Mesothelial cell of epicardium (in vitro differentiated cells): Measurements from ENCODE around the gene CACNA1H. TPM values are rescaled to one million over a fixed set of nuclear protein-coding genes. Genes with fewer than 3 reads are reported as not detected.
"Not testable (repeated sequence)": the region's sequence is repeated elsewhere in the genome, so short reads cannot be mapped to it uniquely, and the experiment has no call there.

Source experiments
- DNase-seq, 2 experiments: peaks; one replicate each; pipeline ENCODE4 v3.0.0; 2021; ENCODE audit warnings: low spot score in 2 of 2; ENCODE audit not compliant: unreplicated experiment in 2 of 2
- H3K27ac Mint-ChIP-seq: 2 replicates; pipeline ENCODE4 v1.8.0; 2021; ENCODE audit warnings: mixed read lengths
- H3K27me3 Mint-ChIP-seq: 2 replicates; pipeline ENCODE4 v1.8.0; 2021; ENCODE audit warnings: low read depth, mixed read lengths
- H3K36me3 Mint-ChIP-seq: 2 replicates; pipeline ENCODE4 v1.8.0; 2021; ENCODE audit warnings: mixed read lengths
- H3K4me1 Mint-ChIP-seq: 2 replicates; pipeline ENCODE4 v1.8.0; 2021; ENCODE audit warnings: mixed read lengths
- H3K4me3 Mint-ChIP-seq: 2 replicates; pipeline ENCODE4 v1.8.0; 2021; ENCODE audit warnings: mild to moderate bottlenecking, moderate library complexity, mixed read lengths
- H3K9me3 Mint-ChIP-seq: 2 replicates; pipeline ENCODE4 v1.8.0; 2021; ENCODE audit warnings: mixed read lengths
- CTCF ChIP-seq: fragments of 200-600 bp; sonication (generic); IDR thresholded peaks from one replicate; pipeline ENCODE4 v1.5.0; 2021; ENCODE audit warnings: antibody characterized with exemption; ENCODE audit not compliant: unreplicated experiment
- total RNA-seq: library from RNA; stranded (reverse); gene quantifications from 3 replicates; pipeline ENCODE4 v1.2.1, GENCODE V29; 2021

Gene CACNA1H
- total RNA-seq, 1 donor from 2014 or later = 41.8 TPM

GRCh38 chr16:1243907-1244850 lies 91.3 kb downstream of the CACNA1H start:
- not testable (repeated sequence) for DNase-seq, H3K36me3 Mint-ChIP-seq, H3K27ac Mint-ChIP-seq, H3K4me3 Mint-ChIP-seq, H3K4me1 Mint-ChIP-seq, H3K9me3 Mint-ChIP-seq
- H3K27me3 Mint-ChIP-seq = peaks cover 22% of the 10 kb centered on the region

GRCh38 chr16:1244881-1245280 lies 92.0 kb downstream of the CACNA1H start:
- Mint-ChIP-seq H3K27me3 (peaks cover 22% of the 10 kb centered on the region), H3K36me3 (no peaks in the 10 kb centered on the region), H3K9me3 (no peaks in the 10 kb centered on the region), H3K4me3 (no peak overlapping the region), H3K27ac (no peak overlapping the region), H3K4me1 (no peaks in the 10 kb centered on the region)
- DNase-seq = no peak
- no peak for TF ChIP-seq CTCF

GRCh38 chr16:1245452-1246020 lies 92.6 kb downstream of the CACNA1H start:
- Mint-ChIP-seq H3K36me3 (no peaks in the 10 kb centered on the region), H3K27me3 (peaks cover 22% of the 10 kb centered on the region), H3K9me3 (no peaks in the 10 kb centered on the region), H3K4me1 (no peaks in the 10 kb centered on the region), H3K4me3 (no peak overlapping the region), H3K27ac (no peak overlapping the region)
- no peak for DNase-seq
- TF ChIP-seq CTCF = no peak

- H3K36me3 Mint-ChIP-seq, H3K4me1 Mint-ChIP-seq, H3K4me3 Mint-ChIP-seq: not testable (repeated sequence)
These were observed 95.1 kb downstream of the CACNA1H start for GRCh38 chr16:1247903-1248537.

GRCh38 chr16:1249031-1249755 lies 96.3 kb downstream of the CACNA1H start:
- H3K27ac Mint-ChIP-seq = not testable (repeated sequence)
- peaks cover 24% of the 10 kb centered on the region for H3K27me3 Mint-ChIP-seq

More at GRCh38 chr16:1247903-1248537, 95.1 kb downstream of the CACNA1H start:
- DNase-seq, H3K27ac Mint-ChIP-seq, H3K9me3 Mint-ChIP-seq: not testable (repeated sequence)
- peaks cover 24% of the 10 kb centered on the region for H3K27me3 Mint-ChIP-seq

GRCh38 chr16:1253701-1254364 lies 100.9 kb downstream of the CACNA1H start:
- not testable (repeated sequence) for H3K9me3 Mint-ChIP-seq, H3K4me1 Mint-ChIP-seq, H3K36me3 Mint-ChIP-seq, H3K4me3 Mint-ChIP-seq, DNase-seq, H3K27me3 Mint-ChIP-seq, H3K27ac Mint-ChIP-seq

More at GRCh38 chr16:1249031-1249755, 96.3 kb downstream of the CACNA1H start:
- H3K4me3 Mint-ChIP-seq, H3K36me3 Mint-ChIP-seq, H3K4me1 Mint-ChIP-seq, H3K9me3 Mint-ChIP-seq, DNase-seq: not testable (repeated sequence)

- peaks cover 11% of the 10 kb centered on the region for H3K27me3 Mint-ChIP-seq
- not testable (repeated sequence) for H3K4me1 Mint-ChIP-seq, DNase-seq, H3K4me3 Mint-ChIP-seq, H3K27ac Mint-ChIP-seq, H3K36me3 Mint-ChIP-seq, H3K9me3 Mint-ChIP-seq
These were observed 101.9 kb downstream of the CACNA1H start for GRCh38 chr16:1254821-1255220.

GRCh38 chr16:1255276-1256122 lies 102.6 kb downstream of the CACNA1H start, which contains the start of gene TPSD1:
Gene TPSD1, plus strand, starts transcription at chr16:1256069. Its CDS starts 212 bp downstream, at chr16:1256281.
- not testable (repeated sequence) for H3K9me3 Mint-ChIP-seq, H3K4me3 Mint-ChIP-seq, H3K36me3 Mint-ChIP-seq, DNase-seq, H3K27ac Mint-ChIP-seq, H3K4me1 Mint-ChIP-seq
- H3K27me3 Mint-ChIP-seq = peaks cover 16% of the 10 kb centered on the region

GRCh38 chr16:1256296-1256873 lies 103.5 kb downstream of the CACNA1H start:
- DNase-seq, H3K36me3 Mint-ChIP-seq, H3K9me3 Mint-ChIP-seq, H3K4me1 Mint-ChIP-seq, H3K27ac Mint-ChIP-seq, H3K4me3 Mint-ChIP-seq: not testable (repeated sequence)
- H3K27me3 Mint-ChIP-seq = peaks cover 20% of the 10 kb centered on the region
